Mammary epithelial cell (primary cell): ENCODE measurements around the gene ACSF3.

Experiments used
- CTCF ChIP-seq, 2 donors: IDR thresholded peaks in 1 of 2; conservative IDR thresholded peaks in 1 of 2; 2 replicates each; pipeline ENCODE4 v1.5.1; 2011 to 2012; ENCODE audit warnings: inconsistent platforms in 2 of 2, low read length in 2 of 2, mild to moderate bottlenecking in 2 of 2, control low read depth in 1 of 2, low read depth in 1 of 2; ENCODE audit not compliant: insufficient read depth in 1 of 2; ENCODE audit errors: extremely low read depth in 1 of 2
- EZH2 ChIP-seq: IDR thresholded peaks from 2 replicates; pipeline ENCODE4 v1.6.1; 2012; ENCODE audit warnings: low read length, inconsistent platforms, borderline replicate concordance

GRCh38 chr16:89147085-89147817, 53.6 kb downstream of the ACSF3 start:
- no peak for TF ChIP-seq CTCF (conservative IDR thresholded peaks at IDR 0.05 in 1 of 2, IDR thresholded peaks at IDR 0.05 in 1 of 2; ENCODE audit: extremely low read depth in 1 of 2, insufficient read depth in 1 of 2, low read depth in 1 of 2, low read length in 2 of 2)
- no peak for TF ChIP-seq EZH2
